Stimulated activated CD8-positive, alpha-beta memory T cell treated with anti-CD3 and anti-CD28 coated beads, Interleukin-4, amount 100 ng/mL, for 4 hours (primary cell): ENCODE measurements around the gene MAPK8.

ENCODE experiments used
- DNase-seq, 2 donors: peaks; one replicate each; pipeline ENCODE4 v3.0.0-alpha.2; 2020; ENCODE audit warnings: low read depth in 2 of 2, low spot score in 1 of 2

The MAPK8 gene

DNA sequence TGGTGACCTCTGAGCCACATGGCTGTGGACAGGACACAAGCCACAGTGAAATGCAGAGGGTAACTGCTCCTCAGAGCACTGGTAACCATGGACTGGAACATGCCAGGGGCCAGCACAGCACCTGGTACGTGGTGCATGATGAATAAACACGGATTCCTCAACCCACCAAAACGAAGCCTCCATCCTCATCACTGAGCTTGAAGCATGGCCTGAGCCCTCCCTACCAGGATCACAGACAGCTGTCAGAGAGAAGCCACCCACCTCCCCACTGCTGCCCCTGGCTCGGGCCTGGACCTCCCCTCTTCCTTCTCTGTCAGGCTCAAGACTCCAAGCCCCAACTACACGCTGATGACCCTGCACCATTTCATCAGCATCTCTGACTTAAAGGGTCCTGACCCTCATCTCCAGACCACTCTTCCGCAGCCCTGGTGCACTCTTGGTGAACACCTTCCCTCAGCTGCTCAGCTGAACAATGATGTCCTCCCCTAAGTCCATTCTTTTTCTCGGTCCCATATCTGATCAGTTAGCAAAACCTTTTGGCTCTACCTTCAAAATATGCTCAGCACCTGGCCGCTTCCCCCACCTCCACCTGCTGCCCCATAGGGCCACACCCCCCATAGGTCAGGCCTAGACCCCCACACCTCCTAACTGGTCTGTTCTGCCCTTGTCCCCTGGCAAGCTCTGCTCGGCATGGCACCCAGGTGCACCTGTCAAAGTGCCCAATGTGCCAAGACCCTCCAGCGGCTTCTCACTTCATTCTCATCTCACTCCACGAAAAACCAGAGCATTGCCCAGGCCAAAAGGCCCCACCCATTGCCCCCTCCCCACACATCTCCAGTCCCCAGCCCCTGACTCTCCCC is 141.1 kb downstream of the MAPK8 start:
- no peak for DNase-seq

DNA sequence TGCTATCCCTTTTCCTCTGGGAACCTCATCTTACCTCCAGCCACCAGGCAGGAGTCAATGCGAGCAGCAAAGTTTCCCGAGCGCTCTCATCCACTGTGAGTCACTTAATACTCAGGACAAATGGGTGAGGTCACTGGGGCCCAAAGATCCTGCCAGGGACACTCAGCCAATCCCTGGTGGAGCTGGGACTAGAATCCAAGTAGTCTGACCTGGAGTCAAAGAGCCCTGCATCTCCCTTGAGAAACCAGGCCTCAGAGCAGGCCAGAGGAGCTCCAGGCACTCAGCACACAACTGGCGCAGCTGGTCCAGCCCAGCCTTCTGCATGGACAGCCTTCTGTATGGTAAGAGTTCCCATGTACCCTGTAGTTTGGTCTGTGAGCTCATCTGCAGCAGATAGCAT is 142.3 kb downstream of the MAPK8 start:
- no peak for DNase-seq

DNA sequence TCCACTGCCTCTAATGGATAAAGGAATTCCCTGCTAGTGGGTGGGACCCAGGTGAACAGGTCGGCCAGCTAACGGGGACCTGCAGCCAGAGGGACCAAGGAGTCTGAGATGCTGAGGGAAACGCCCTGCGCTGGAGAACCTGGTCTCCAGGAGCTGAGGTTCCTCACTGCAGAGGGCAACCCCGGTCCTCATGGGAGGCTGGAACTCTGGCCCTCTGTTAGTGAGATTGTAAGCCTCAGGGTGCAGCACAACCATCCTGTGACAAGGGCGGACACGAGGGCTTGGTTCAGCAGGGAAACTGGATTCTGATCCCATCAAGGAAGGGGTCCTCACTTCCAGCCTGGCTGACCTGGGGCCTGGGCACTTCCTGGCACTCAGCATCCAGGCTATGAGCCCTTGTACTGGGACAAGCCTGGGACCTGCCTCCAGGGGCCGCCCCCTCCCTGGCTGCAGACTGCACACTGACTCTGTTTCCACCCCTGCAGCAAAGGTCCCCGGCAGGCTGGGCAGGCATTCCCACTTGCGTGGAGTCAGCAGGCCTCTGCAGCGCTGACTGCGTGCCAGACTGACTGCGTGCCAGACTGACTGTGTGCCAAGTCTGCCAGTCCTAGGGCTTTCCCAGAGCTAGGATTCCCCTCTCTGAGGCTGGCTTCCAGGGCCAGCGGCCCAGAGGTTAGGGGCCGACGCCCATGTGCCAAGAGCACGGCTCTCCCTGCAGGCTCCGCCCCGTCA is 143.2 kb downstream of the MAPK8 start:
- DNase-seq = no peak

DNA sequence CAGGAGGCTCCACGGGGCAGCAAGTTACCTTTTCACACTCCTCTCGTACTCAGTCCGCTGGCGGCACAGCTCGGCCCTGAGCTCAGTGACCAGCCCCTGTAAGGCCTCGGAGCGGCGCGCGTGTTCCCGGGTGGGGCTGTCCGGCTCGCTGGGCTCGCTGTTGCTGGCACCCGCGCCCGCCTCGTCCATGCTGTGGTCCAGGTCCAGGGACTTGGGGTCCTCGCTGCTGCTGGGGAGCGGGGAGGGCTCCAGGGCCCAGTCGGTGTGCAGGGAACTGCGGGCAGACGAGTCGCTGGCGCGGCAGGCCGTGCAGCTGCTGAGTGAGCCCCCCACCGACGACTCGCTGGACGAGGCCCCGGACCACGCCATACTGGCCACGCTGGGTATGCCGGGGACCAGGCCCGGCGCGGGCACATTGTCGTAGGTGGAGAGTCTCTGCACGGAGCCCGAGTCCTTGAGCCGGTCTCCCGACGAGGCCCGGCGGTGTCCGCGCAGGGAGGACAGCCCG is 143.8 kb downstream of the MAPK8 start:
- no peak for DNase-seq

DNA sequence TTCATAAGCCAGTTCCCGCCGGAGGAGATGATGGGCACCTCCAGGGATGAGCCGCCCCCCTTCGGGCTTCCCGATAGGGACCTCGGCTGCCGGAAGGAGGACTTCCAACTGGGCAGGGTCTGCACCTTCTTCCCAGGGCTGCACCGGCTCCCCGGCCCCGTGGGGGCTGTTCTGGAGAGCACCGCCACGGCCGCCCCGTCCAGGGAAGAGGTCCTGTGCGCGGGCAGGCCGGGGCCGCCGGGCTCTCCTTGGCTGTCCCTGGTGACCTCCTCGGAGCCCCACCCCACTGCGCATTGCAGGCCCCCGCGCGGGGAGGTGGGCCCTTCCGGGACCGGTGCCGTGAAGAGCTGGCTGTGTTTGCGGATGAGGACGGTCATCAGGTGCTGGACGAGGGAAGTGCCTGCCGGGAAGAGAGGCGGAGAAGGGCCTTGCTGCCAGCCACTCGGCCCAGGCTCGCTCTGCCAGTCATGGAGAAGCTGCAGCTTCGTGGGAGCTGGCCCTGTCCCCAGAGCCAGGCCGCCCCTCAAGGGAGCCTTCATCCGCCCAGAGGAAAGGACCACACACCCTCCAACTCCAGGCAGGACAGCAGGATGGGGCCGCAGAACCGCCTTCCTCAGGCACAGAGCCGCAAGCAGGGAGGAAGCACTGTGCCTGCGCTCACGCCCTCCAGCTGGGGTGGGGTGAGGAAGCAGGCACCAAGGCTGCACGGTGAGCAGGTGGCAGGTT is 144.4 kb downstream of the MAPK8 start:
- DNase-seq = no peak

GRCh38 chr10:48451969-48452878 is 145.7 kb downstream of the MAPK8 start:
- DNase-seq = no peak

DNA sequence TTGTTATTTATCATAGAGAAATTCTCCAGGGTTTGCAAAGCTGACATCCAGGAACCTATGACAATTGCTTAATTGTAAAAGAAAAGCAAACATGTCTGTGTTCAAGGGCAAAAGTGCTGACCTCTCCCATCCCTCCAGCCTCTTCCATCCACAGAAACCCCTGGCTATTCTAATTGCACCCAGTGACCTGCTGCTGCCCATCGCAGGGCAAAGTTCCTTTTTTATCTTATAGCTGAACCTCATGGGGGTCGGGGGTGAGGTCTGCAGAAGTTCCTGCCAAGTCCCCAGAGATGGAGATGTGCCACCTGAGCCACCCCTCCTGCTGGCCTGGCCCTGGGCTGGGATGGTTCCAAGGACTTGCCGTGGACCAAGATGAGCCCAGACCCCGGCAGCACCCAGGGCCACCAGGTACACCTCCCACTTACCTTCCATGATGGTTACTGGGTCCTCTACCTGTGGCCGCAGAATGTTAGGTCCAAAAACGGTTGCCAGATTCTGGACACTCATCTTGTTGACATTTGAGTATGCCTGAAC is 146.5 kb downstream of the MAPK8 start:
- no peak for DNase-seq

DNA sequence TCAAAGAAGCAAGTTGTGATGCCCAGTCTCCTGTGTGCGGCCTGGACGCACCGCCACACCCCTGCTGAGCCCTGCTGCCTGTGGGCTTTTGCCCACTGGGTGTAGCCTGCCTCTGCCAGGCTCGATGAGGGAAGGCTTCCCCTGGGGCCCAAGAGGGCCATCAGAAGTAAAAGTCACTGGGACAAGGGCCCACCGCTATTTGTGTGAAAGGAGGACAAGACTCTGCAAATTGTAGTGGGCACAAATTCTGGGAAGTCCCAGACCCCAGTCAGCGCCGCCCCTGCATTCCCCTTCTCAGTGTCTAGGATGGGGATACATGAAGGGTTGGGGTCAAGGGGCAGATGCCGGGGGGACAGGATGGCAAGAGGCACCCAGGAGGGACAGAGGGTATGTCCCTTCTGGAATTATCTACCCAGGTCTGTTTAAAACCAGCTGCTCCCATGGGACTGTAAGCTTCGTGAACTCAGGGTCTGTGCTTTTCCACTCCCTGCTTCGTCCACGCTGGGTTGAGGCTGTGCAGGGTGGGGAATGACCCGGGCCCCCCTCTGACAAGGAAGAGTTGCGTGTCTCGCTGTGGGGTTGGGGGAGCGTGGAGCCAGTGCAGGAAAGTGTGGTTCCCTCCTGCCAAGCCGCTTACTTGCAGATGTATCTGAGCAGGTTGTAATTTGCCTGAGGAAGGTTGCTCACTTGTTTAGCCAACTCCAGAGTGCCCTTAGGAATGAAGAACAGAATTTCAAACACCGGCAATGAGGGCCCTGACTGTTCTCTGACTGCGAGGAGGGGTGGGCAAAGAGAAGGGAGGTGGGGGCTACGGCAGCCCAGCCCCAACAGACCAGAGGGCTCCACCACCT is 147.2 kb downstream of the MAPK8 start:
- DNase-seq = no peak

DNA sequence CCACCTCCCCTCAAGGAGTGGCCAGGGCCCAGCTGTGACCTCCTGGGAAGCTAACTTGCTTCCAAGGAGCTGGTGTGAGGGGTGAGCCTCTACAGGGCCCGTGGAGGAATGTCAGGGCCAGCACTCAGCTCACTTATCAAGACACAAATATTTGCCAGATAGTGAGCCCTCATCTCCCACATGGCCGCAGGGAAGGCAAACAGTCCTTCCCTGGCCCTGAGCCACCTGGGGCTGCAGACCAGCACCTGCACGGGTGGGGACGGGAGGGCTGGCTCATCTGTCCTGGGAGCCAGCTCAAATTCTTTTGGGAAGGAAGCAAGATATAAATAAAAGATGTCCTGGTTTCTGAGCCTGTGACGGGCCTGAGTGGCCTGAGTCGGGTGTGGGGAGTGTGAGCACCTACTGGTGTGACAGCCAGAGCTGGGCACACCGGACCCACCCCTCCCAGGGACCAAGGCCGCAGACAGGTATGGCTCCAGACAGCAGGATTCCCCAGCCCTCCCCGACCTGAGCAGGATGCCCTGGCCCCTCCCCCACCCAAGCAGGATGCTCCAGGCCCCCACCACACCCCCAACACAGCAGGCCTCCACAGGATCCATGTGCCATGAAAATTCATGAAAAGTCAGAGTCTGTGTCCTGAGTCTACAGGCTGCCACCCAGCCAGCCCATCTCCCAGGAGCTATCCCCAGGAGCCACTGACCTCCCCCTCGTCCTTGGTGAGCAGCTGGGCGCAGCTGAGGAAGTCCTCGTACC is 148.0 kb downstream of the MAPK8 start:
- DNase-seq = no peak

GRCh38 chr10:48455055-48455391 is 148.5 kb downstream of the MAPK8 start:
- no peak for DNase-seq

DNA sequence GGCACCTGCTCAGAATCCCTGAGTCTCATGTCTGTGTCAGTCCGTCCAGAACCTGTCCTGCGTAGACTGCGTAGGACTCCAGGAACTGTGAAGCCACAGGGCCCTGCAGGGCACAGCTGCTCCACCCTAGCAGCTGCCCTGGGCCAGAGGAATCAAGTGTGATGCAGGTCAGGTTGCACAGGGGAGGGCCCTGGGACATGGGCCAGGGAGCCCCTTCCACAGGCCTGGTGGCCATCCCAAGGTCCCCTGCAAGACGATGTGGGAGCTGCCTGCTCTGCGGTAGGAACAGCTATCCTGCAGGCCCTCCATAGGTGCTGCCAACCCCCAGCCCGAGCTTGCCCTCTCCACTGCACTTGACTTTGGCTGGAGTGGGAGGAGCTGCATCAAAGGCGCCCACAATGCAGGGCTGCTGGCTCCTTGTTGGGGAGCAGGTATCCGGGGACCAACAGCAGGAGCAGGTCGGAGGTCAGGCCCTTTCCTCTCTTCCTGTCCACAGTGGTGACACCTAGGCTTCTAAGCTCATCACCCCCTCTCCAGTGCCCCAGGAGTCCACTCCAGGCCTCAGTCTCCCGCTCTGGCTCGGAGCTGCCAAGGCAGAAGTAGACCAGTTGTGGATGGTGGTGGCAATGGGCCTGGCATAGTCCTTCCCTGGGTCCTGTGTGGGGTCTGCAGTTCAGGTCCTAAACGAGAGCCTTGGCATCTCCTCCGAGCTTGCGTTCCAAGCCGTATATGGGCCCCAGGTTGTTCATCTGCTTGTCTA is 149.1 kb downstream of the MAPK8 start:
- no peak for DNase-seq

- DNase-seq = no peak
These were observed 149.9 kb downstream of the MAPK8 start for GRCh38 chr10:48456361-48456804.

DNA sequence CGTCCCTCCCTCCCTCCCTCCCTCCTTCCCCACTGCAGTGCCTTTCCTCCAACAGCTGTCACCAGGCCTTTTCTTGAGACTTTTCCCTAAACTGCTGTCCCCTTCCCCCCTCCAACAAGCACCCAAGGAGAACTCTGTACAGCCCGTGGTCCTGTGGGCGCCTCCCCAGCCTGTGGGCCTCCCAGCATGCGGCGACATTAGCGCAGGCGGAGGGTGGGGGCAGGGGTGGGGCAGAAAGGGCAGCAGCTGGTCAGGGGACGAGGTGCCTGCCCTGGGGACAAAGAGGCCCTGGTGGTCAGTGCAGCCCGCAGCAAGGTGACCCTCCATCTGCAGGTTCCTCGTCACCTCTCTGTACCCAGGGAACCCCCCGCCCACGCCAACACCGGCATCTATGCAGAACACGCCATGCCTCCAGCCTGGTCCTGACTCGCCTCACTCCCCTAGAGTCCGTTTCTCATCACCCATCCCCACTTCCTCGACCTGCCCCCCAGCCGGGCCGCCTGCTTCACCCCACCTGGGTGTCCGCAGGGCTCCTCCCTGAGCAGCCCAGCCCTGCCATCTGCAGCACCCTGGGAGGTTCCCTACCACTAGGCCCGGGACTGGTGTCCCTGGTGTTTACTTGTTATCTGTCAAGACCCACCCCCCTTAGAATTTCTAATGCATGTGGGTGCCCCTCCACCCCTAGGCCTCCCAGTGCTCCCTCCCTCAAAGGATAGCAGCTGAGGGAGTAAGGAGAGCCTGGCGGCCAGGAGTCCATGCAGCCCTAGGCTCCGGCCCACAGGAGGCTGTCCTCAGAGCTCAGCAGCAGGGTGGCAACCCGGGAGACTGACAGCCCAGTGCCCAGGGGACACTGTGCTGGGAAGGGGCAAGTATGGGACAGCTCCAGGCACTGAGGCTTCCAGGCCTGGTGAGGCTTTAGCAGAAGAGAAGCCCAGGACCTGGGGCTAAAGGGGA is 150.6 kb downstream of the MAPK8 start:
- DNase-seq = no peak

DNA sequence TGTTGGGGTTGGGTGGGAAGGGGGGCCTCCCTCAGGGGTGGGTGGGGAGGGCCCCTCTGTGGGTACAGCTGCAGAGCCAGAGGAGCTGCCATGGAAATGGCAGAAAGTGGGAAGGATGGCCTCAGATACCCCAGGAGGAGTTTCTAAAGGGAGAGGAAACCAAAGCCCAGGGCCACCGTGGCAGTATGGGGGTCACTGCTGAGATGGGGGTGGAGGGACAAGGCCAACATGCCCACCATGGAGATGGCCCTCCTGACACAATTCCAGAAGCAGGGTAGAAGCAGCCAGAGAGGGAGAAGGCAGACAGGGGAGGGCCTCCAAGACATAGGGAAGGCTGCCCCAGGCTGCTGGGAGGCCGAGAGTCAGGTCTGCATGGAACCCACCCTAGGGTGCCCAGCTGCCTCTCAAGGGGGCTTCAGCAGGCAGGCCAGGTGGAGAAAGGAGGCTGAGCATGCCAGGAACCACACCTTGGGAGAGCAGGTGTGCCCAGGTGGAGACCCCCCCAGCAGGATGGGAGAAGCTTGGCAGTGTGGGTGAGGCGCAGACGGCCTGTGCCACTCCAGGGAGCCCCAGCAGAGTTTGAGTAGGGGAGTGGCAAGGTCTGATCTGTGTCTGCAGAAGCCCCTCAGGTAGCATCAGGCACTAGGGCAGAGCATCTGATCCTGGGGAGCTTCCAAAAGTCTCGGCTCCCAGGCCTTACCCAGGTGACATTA is 151.6 kb downstream of the MAPK8 start:
- no peak for DNase-seq

DNA sequence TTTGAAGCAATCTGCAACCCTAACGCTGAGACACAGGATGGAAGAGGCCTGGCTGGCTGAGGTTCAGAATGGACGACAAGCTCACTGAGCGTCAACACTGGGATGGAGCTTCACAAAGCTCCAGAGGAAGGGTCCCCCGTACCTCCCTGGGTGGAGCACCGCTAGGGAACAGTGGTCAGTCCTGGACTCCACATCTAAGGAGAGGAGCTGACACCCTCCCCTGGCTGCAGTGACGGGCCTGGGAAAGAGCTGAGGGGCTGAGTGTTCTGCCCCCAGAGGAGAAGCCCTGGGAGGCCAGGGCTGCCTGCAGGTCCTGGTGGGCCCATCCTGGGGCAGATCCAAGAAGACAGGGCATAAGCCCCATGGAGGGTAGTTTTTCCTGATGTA is 152.2 kb downstream of the MAPK8 start:
- no peak for DNase-seq
